ENCODE measurements around the gene ATXN7L1. TPM values are rescaled to one million over a fixed set of nuclear protein-coding genes. Genes with fewer than 3 reads are reported as not detected.

The ATXN7L1 gene
- polyA plus RNA-seq, 1 experiment: 5.5 TPM

DNA sequence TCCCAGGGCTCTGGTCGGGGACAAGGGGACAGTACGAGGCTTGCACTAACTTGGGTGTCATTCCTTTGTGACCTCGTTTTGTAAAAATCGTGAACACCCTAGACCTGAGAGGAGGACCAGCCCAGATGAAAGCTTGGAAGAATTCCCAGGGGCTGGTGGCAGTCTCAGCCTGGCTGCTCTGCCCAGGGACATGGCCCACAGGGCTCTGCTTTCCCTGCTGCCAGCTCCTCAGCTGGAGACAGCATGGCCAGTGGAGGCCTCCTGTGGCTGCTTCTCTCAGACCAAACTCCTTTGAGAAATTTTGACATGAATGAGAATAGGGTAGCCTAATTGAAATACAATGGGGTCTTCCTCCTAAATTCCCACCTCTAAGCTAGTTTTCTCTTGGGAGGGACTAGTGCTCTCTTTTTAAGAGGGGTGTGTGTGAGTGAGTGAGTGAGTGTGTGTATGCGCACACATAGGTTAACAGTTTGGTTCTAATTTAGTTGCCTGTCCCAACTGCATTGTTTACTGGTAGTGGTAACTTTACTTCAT, 154.8 kb downstream of the ATXN7L1 start:
- DNase-seq (ENCODE audit: low read depth, low spot score): no peak
- POLR2A ChIA-PET: no interaction called here
- no peak overlapping the region for H3K27ac ChIP-seq (ENCODE audit: low read depth, low read length)
- H3K4me3 ChIP-seq (ENCODE audit: low read depth, low read length): no peak overlapping the region
- CTCF ChIA-PET: no interaction called here
- TF ChIP-seq, protein P1, sequence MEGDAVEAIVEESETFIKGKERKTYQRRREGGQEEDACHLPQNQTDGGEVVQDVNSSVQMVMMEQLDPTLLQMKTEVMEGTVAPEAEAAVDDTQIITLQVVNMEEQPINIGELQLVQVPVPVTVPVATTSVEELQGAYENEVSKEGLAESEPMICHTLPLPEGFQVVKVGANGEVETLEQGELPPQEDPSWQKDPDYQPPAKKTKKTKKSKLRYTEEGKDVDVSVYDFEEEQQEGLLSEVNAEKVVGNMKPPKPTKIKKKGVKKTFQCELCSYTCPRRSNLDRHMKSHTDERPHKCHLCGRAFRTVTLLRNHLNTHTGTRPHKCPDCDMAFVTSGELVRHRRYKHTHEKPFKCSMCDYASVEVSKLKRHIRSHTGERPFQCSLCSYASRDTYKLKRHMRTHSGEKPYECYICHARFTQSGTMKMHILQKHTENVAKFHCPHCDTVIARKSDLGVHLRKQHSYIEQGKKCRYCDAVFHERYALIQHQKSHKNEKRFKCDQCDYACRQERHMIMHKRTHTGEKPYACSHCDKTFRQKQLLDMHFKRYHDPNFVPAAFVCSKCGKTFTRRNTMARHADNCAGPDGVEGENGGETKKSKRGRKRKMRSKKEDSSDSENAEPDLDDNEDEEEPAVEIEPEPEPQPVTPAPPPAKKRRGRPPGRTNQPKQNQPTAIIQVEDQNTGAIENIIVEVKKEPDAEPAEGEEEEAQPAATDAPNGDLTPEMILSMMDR (IDR thresholded peaks at IDR 0.05; ENCODE audit: low read depth, low read length): no peak
- no peaks in the 10 kb centered on the region for H3K27me3 ChIP-seq (ENCODE audit: control insufficient read depth, insufficient read depth, low read length)
- no peaks in the 10 kb centered on the region for H3K9me3 ChIP-seq (ENCODE audit: control insufficient read depth, insufficient read depth, low read length)

DNA sequence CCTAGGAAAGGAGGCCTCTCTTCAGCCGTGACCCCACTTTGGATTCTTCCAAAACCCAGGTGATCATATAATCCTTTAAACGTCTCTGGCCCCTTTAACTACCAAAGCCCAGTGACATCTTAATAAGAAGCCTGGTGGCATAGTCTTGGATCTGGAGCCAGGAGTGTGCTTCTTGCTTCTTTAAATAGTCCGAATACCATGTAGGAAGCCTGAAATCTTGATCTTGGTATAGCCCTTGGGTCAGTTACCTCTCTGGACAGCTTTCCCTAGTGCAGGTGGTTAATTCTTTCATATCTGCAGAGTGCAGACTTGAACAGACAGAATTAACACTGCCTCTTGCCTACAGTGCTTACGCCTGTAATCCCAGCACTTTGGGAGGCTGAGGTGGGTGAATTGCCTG, 156.5 kb downstream of the ATXN7L1 start:
- TF ChIP-seq, protein P1 (IDR thresholded peaks at IDR 0.05; ENCODE audit: low read depth, low read length): no peak
- H3K9me3 ChIP-seq (ENCODE audit: control insufficient read depth, insufficient read depth, low read length): no peaks in the 10 kb centered on the region
- ChIA-PET CTCF (no interaction called here), POLR2A (no interaction called here)
- no peak overlapping the region for H3K4me3 ChIP-seq (ENCODE audit: low read depth, low read length)
- no peak overlapping the region for H3K27ac ChIP-seq (ENCODE audit: low read depth, low read length)
- DNase-seq (ENCODE audit: low read depth, low spot score): no peak
- no peaks in the 10 kb centered on the region for H3K27me3 ChIP-seq (ENCODE audit: control insufficient read depth, insufficient read depth, low read length)

DNA sequence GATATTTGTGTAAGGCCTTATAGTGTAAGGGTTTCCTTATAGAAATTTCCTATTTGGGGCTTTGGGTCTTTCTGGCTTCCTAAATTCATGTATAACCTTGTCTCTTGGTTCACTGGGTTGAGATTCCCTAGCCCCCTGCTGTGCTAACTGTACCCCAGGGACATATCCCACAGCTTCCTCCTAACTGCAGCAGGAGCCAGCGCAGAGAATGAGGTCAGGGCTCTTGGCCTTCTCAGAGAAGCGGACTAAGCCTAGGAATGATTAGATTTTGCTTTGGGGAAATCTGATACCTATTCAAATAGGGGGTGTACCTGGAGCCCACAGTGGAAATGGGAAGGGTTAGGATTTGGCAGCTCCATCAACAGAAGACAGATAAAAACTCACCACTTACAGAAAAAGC, 157.0 kb downstream of the ATXN7L1 start:
- ChIA-PET POLR2A (no interaction called here), CTCF (no interaction called here)

DNA sequence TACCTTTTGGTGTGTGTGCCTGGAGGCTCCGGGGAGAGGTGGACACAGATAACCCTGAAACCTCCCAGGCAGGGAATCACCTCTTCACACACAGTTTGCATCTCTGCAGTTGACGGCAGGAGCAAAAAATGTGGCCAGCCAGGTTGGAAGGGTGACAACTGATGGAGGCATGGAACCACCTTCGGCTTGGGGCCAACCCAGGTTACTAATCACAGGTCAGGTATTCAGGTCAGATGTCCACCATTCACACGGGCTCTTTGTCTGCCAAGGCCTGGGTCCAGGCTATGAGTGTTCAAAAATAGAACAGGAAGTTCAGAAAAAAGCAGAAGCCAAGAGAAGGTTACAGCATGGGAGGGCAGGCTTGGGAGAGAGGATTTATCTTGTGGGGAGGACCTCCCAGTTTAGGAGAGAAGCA, 157.9 kb downstream of the ATXN7L1 start:
- DNase-seq (ENCODE audit: low read depth, low spot score): no peak
- ChIA-PET CTCF (no interaction called here), POLR2A (no interaction called here)
- no peaks in the 10 kb centered on the region for H3K9me3 ChIP-seq (ENCODE audit: control insufficient read depth, insufficient read depth, low read length)
- H3K27me3 ChIP-seq (ENCODE audit: control insufficient read depth, insufficient read depth, low read length): no peaks in the 10 kb centered on the region
- H3K4me3 ChIP-seq (ENCODE audit: low read depth, low read length): no peak overlapping the region
- TF ChIP-seq, protein P1 (IDR thresholded peaks at IDR 0.05; ENCODE audit: low read depth, low read length): no peak
- H3K27ac ChIP-seq (ENCODE audit: low read depth, low read length): no peak overlapping the region

More for the DNA sequence above, 157.0 kb downstream of the ATXN7L1 start:
- TF ChIP-seq, protein P1 (IDR thresholded peaks at IDR 0.05; ENCODE audit: low read depth, low read length): no peak
- Histone ChIP-seq H3K27me3 (ENCODE audit: control insufficient read depth, insufficient read depth, low read length) (no peaks in the 10 kb centered on the region), H3K9me3 (ENCODE audit: control insufficient read depth, insufficient read depth, low read length) (no peaks in the 10 kb centered on the region), H3K27ac (ENCODE audit: low read depth, low read length) (no peak overlapping the region), H3K4me3 (ENCODE audit: low read depth, low read length) (no peak overlapping the region)
- no peak for DNase-seq (ENCODE audit: low read depth, low spot score)

DNA sequence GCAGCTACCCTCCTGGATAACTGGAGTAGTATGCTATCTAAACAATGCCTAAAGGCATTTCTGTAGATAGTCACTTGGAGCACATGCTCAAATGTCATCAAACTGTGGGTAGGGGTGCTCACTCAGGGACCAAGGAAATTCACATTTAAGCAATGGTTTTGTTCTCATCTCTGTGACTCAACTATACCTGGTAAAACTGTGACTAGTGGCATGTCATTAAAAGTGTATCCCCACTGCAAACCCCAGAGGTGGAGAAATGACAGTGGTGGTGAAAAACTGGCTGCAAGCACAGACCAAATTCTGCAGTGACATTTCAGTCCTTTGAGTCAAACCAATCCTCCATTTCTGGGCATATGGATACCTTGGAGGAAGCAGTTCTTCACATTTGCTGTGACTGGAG, 160.9 kb downstream of the ATXN7L1 start:
- TF ChIP-seq, protein P1 (IDR thresholded peaks at IDR 0.05; ENCODE audit: low read depth, low read length): no peak
- Histone ChIP-seq H3K27me3 (ENCODE audit: control insufficient read depth, insufficient read depth, low read length) (no peaks in the 10 kb centered on the region), H3K9me3 (ENCODE audit: control insufficient read depth, insufficient read depth, low read length) (peaks cover 17% of the 10 kb centered on the region), H3K27ac (ENCODE audit: low read depth, low read length) (no peak overlapping the region), H3K4me3 (ENCODE audit: low read depth, low read length) (no peak overlapping the region)
- no peak for DNase-seq (ENCODE audit: low read depth, low spot score)
- POLR2A ChIA-PET: no interaction called here
- CTCF ChIA-PET: no interaction called here
